HL-60 (cell line): ENCODE data around the gene CHST11.
"Not testable (repeated sequence)": the region's sequence is repeated elsewhere in the genome, so short reads cannot be mapped to it uniquely, and the experiment has no call there.

Experiments
- DNase-seq, 2 experiments: peaks; one replicate each; pipeline ENCODE4 v3.0.0-alpha.2; 2010 to 2020; ENCODE audit warnings: low read depth in 1 of 2, low spot score in 1 of 2
- H3K27ac ChIP-seq: fragments of 250-450 bp; sonication (Bioruptor Pico); replicated peaks from 2 replicates; pipeline ENCODE4 v1.5.1; 2020; ENCODE audit warnings: mild to moderate bottlenecking, moderate library complexity
- H3K27me3 ChIP-seq: fragments of 250-450 bp; sonication (Bioruptor Pico); 2 replicates; pipeline ENCODE4 v1.5.1; 2021; ENCODE audit warnings: mild to moderate bottlenecking, moderate library complexity; ENCODE audit not compliant: insufficient read depth, poor library complexity, severe bottlenecking
- H3K4me3 ChIP-seq: replicated peaks from 2 replicates; pipeline ENCODE4 v1.5.1; 2011; ENCODE audit warnings: mild to moderate bottlenecking, control low read depth, low read length; ENCODE audit not compliant: insufficient read depth
- CTCF ChIP-seq: IDR thresholded peaks from one replicate; pipeline ENCODE4 v1.5.1; 2011; ENCODE audit warnings: low read length, control low read depth, inconsistent platforms; ENCODE audit not compliant: insufficient read depth
- GABPA ChIP-seq: IDR thresholded peaks from 2 replicates; pipeline ENCODE4 v1.6.1; 2012; ENCODE audit warnings: low read depth
- POLR2AphosphoS5 ChIP-seq: IDR thresholded peaks from 2 replicates; pipeline ENCODE4 v1.6.1; 2012; ENCODE audit warnings: low read depth
- REST ChIP-seq: IDR thresholded peaks from 2 replicates; pipeline ENCODE4 v1.6.1; 2012; ENCODE audit warnings: low read depth; ENCODE audit not compliant: insufficient replicate concordance
- SPI1 ChIP-seq: IDR thresholded peaks from 2 replicates; pipeline ENCODE4 v1.6.1; 2012; ENCODE audit warnings: low read depth, mild to moderate bottlenecking, borderline replicate concordance

CHST11 gene

GRCh38 chr12:104802208-104802607, 345.5 kb downstream of the CHST11 start:
- no peak for DNase-seq
- Histone ChIP-seq H3K27me3 (no peaks in the 10 kb centered on the region), H3K4me3 (no peak overlapping the region), H3K27ac (no peak overlapping the region)
- no peak for TF ChIP-seq REST
- TF ChIP-seq CTCF, result no peak
- no peak for TF ChIP-seq POLR2AphosphoS5
- no peak for TF ChIP-seq SPI1
- TF ChIP-seq GABPA, result no peak

- DNase-seq, result no peak
- Histone ChIP-seq H3K4me3 (no peak overlapping the region), H3K27me3 (no peaks in the 10 kb centered on the region), H3K27ac (no peak overlapping the region)
- TF ChIP-seq GABPA (no peak), CTCF (no peak), REST (no peak), SPI1 (no peak), POLR2AphosphoS5 (no peak)
Measured at GRCh38 chr12:104805186-104805585, 348.4 kb downstream of the CHST11 start.

GRCh38 chr12:104806194-104806593, 349.4 kb downstream of the CHST11 start:
- not testable (repeated sequence) for H3K4me3 ChIP-seq, H3K27me3 ChIP-seq, DNase-seq, H3K27ac ChIP-seq

GRCh38 chr12:104809251-104809650, 352.5 kb downstream of the CHST11 start:
- Histone ChIP-seq H3K4me3 (no peak overlapping the region), H3K27ac (no peak overlapping the region), H3K27me3 (no peaks in the 10 kb centered on the region)
- DNase-seq, result no peak
- TF ChIP-seq POLR2AphosphoS5 (no peak), SPI1 (no peak), GABPA (no peak), CTCF (no peak), REST (no peak)
